ELR (cell line): ENCODE measurements around the gene RIPOR1.
"Not testable (repeated sequence)": the region's sequence is repeated elsewhere in the genome, so short reads cannot be mapped to it uniquely, and the experiment has no call there.

ENCODE experiments used
- DNase-seq: peaks from one replicate; pipeline ENCODE4 v3.0.0-alpha.2; 2015; ENCODE audit warnings: low read depth

The RIPOR1 gene, protein sequence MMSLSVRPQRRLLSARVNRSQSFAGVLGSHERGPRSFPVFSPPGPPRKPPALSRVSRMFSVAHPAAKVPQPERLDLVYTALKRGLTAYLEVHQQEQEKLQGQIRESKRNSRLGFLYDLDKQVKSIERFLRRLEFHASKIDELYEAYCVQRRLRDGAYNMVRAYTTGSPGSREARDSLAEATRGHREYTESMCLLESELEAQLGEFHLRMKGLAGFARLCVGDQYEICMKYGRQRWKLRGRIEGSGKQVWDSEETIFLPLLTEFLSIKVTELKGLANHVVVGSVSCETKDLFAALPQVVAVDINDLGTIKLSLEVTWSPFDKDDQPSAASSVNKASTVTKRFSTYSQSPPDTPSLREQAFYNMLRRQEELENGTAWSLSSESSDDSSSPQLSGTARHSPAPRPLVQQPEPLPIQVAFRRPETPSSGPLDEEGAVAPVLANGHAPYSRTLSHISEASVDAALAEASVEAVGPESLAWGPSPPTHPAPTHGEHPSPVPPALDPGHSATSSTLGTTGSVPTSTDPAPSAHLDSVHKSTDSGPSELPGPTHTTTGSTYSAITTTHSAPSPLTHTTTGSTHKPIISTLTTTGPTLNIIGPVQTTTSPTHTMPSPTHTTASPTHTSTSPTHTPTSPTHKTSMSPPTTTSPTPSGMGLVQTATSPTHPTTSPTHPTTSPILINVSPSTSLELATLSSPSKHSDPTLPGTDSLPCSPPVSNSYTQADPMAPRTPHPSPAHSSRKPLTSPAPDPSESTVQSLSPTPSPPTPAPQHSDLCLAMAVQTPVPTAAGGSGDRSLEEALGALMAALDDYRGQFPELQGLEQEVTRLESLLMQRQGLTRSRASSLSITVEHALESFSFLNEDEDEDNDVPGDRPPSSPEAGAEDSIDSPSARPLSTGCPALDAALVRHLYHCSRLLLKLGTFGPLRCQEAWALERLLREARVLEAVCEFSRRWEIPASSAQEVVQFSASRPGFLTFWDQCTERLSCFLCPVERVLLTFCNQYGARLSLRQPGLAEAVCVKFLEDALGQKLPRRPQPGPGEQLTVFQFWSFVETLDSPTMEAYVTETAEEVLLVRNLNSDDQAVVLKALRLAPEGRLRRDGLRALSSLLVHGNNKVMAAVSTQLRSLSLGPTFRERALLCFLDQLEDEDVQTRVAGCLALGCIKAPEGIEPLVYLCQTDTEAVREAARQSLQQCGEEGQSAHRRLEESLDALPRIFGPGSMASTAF

DNA sequence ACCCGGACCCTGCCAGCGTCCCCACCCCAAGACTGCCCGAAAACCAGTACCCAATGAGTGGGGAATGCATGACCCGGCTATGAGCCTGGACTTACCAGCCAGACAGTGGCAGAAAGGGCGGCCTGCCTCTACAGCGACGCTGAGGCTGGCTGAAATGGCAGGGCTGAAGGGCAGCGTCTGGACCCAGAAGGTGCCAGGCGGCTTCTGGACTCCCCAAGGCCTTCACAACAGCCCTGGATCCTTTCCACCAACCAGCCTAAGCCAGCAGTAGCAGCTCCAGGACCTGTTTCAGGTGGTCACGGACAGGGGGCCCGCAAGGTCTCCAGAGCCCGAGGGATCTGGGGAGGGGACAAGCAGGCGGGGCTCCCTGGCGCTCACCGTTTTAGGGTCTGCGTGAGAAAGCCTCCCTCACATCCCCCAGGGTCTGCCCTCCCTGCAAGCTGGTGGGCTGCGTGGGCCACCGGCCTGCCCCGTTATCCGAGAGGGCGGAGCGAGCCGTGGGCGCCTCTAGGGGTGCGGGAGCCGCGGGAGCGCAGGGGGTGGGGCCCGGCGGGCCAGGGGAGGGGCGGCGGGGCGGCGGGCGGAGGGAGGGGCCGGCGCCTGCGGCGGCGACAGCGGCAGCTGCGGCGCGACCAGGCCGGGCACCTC, at the start of gene RIPOR1:
TSS of gene RIPOR1 (plus strand) at position 608 of the 648 bp plus-strand sequence. CDS start 9,618 bp downstream, outside the sequence.
- peak; percentile 59 for DNase-seq

- DNase-seq, result peak; percentile 98
These were observed 47.6 kb upstream of the RIPOR1 start, which contains the start of gene ATP6V0D1 for GRCh38 chr16:67480833-67481560. Gene ATP6V0D1, minus strand, starts transcription at chr16:67481157. Its CDS starts 71 bp downstream, at chr16:67481086.

GRCh38 chr16:67481561-67482232, 46.9 kb upstream of the RIPOR1 start:
- DNase-seq, result peak; percentile 46

DNA sequence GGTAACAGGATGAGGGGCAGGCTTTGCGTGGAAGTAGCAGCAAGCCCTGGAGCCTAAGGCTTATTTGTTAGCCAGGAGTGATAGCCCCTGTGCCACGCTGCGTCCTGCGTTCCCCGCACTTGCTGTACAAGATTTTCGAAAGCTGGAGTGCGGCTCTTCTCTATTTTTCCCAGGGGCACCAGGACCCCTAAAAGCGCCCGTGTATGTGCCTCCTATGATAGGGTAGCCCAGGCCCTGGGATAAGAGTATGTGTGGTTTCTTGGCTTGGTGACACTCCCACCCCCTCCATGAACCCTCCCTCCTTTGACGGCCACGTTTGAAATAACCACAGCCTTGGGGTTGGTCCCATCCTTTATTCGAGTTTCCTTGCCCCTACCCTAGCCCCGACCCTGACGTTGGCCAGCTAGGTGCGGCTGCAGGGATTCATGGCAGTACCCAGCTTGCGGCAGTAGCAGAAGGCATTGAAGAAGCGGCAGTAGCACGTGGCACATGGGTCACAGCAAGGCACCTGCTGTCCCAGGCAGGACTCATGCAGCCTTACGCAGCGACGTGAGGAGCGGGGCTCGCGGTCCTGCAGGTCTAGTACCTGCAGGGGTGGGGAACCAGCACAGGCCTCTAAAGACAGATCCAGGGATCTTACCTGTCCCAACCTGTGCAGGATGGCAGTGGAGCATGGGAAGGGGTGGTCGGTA, 46.2 kb upstream of the RIPOR1 start:
- DNase-seq, result no peak

DNA sequence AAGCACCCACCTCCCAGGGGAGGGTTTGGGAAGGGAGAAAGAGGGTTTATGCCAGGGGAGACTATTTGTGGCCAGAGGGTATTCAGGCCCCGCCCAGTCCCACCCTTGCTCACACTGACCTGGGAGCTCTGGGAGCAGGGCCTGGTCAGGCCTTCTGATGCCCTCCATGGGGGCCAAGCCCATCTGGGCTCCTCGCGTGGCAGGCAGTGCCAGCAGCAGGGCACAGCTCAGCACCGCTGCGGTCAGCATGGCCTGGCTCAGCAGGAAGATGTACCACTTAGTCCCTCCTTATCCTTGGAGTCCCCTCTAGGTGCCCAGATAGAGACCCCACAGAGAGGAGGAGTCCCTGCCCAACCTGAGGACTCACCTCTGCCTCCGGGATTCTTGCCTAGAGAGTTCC, 45.5 kb upstream of the RIPOR1 start, which contains the start of gene AGRP:
TSS of gene AGRP (minus strand) at position 398 of the 400 bp plus-strand sequence. CDS start at position 249, 149 bp downstream.
- DNase-seq, result no peak

- no peak for DNase-seq
These were observed 44.7 kb upstream of the RIPOR1 start for GRCh38 chr16:67483731-67484525.

GRCh38 chr16:67486805-67487204, 41.8 kb upstream of the RIPOR1 start:
- peak; percentile 42 for DNase-seq

- DNase-seq, result not testable (repeated sequence)
These were observed 41.1 kb upstream of the RIPOR1 start for GRCh38 chr16:67487561-67487960.

GRCh38 chr16:67489401-67490083, 39.1 kb upstream of the RIPOR1 start:
- DNase-seq, result no peak

GRCh38 chr16:67490335-67491096, 38.1 kb upstream of the RIPOR1 start:
- DNase-seq, result peak; percentile 58

GRCh38 chr16:67499106-67499505, 29.5 kb upstream of the RIPOR1 start:
- DNase-seq, result no peak

DNA sequence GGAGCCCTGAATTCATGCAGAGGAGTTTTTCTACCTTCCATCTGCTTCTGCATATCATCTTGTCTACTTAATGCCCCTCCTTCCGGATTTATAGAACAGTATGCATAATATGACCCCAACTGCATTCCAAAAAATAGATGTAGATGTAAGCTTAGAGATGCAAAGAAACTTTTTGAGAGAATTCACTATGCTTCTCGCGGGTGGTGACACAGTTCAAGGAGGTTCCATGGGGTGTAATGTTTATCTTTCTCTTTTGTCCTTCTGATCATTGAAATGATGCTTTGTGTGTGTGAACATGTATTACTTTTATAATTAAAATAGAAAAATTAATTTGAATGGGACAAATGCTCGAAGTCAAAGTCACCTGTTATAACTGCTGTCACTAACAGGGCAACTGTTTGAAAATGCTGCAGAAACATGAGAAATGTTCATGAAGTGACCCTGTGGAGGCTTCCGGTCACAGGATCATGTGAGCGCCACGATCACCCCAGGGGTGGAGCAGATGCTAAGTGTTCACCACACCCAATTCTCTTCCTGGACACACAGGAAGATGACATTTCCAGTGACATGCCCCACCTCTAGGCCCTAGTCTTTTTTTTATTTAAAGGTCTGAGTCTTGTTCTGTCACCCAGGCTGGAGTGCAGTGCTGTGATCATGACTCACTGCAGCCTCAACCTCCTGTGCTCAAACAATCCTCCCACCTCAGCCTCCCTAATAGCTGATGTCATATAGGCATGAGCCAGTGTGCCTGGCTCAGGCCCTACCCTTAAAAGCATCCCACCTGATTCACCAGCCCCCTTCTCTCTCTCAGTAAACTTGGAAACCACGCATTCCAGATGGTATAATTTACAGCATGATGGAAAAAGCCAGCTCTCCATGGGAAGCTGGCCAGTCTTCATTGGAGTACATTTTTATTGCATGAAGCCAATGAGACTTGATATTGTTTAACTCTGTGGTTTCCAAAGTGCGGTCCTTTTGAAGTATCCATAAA, 24.3 kb upstream of the RIPOR1 start:
- peak; percentile 42 for DNase-seq

DNA sequence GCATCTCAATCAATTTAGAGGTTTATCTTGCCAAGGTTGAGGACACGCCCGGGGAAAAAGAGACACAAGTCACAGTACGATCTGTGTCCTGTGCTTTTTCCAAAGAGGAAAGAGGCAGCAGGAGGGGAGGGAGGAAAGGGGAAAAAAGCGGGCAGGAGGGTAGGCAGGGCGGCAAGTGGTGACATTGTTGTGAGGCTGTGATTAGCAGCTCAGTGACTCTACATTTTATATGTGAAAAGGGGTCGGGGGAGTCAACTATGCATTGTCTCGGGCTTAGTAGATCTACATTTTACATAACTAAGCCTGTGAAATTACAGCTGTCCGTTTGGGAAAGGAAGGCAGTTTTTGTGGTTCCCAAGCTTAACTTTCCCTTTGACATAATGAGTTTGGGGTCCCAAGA, 22.2 kb upstream of the RIPOR1 start:
- DNase-seq, result no peak

DNA sequence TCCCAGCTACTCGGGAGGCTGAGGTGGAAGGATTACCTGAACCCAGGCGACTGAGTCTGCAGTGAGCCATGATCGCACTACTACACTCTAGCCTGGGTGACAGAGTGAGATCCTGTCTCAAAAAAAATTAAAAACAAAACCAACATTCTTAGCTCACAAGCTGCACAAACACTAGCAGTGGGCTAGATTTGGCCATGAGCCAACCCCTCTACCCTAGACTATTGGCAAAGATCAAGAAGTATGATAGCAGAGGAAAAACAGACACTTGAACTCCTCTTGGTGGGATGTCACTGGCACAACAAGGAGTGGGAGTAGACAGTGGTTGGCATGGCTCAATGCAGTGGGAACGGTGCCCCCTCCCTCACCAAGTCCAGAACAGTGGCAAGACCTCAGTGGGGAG, 19.6 kb upstream of the RIPOR1 start:
- DNase-seq, result no peak

- DNase-seq, result not testable (repeated sequence)
These were observed 14.7 kb upstream of the RIPOR1 start for GRCh38 chr16:67513892-67514291.

DNA sequence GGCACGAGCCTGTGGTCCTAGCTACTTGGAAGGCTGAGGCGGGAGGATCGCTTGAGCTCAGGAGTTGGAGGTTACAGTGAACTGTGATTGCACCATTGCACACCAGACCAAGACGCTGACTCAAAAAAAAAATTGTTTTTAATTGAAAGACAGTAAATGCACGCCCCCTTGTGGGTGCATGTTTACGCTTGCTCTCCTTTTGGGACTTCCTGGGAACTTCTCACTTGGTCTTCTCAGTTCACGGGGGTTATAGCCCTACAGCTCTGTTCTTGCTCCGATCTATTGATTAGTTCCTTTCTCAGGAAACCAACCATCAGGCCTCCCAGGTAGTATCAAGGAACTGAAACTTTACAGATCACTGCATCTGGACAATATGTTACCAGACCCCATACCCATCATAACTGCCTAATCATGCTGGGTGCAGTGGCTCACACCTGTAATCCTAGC, 14.2 kb upstream of the RIPOR1 start:
- DNase-seq, result peak; percentile 93
